ENCODE data around the gene ZNF362.
"Not testable (repeated sequence)": the region's sequence is repeated elsewhere in the genome, so short reads cannot be mapped to it uniquely, and the experiment has no call there.

- TF ChIP-seq, protein P1, sequence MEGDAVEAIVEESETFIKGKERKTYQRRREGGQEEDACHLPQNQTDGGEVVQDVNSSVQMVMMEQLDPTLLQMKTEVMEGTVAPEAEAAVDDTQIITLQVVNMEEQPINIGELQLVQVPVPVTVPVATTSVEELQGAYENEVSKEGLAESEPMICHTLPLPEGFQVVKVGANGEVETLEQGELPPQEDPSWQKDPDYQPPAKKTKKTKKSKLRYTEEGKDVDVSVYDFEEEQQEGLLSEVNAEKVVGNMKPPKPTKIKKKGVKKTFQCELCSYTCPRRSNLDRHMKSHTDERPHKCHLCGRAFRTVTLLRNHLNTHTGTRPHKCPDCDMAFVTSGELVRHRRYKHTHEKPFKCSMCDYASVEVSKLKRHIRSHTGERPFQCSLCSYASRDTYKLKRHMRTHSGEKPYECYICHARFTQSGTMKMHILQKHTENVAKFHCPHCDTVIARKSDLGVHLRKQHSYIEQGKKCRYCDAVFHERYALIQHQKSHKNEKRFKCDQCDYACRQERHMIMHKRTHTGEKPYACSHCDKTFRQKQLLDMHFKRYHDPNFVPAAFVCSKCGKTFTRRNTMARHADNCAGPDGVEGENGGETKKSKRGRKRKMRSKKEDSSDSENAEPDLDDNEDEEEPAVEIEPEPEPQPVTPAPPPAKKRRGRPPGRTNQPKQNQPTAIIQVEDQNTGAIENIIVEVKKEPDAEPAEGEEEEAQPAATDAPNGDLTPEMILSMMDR (tag by site-specific recombination; IDR thresholded peaks at IDR 0.05), result not testable (repeated sequence)
- TF ChIP-seq ZNF473 (tag by site-specific recombination; IDR thresholded peaks at IDR 0.05); ZNF768 (tag by site-specific recombination; IDR thresholded peaks at IDR 0.05); ZNF302 (tag by site-specific recombination; IDR thresholded peaks at IDR 0.05; ENCODE audit: low read depth); YY1 (tag by site-specific recombination; IDR thresholded peaks at IDR 0.05); ZNF426 (tag by site-specific recombination; IDR thresholded peaks at IDR 0.05); ZNF391 (tag by site-specific recombination; IDR thresholded peaks at IDR 0.05; ENCODE audit: borderline replicate concordance, low read depth): not testable (repeated sequence)
These were observed 53.1 kb downstream of the ZNF362 start for GRCh38 chr1:33309351-33309750.

All from HEK293 (cell line).